ENCODE results near the gene SLC25A23.
"Not testable (repeated sequence)": the region's sequence is repeated elsewhere in the genome, so short reads cannot be mapped to it uniquely, and the experiment has no call there.

Gene SLC25A23

GRCh38 chr19:6459262-6460098 lies at the start of gene SLC25A23:
TSS of gene SLC25A23 (minus strand) at chr19:6459792. CDS start at chr19:6459628, 164 bp downstream.
- no peak for FAIRE-seq

DNA sequence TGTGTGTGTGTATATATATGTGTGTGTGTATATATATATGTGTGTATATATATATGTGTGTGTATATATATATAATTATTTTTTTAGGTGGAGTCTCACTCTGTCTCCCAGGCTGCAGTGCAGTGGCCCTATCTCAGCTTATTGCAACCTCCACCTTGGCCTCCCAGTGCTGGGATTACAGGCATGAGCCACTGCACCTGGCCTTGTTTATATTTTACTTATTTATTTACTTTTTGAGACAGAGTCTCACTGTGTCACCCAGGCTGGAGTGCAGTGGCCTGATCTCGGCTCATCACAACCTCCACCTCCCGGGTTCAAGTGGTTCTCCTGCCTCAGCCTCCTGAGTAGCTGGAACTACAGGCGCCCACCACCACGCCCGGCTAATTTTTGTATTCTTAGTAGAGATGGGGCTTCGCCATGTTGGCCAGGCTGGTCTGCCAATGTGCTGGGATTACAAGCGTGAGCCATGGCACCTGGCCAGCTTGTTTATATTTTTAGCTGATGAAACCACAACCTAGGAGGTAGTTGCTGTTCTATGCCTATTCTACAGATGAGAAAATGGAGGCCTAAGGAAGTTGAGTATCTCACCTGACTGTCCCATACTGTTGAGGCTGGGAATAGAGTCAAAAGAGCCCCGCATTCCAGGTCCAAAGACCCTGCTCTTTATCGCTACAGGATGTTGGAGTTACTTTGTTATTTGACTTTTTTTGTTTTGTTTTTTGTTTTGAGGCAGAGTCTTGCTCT lies 48.6 kb upstream of the SLC25A23 start:
- FAIRE-seq, result not testable (repeated sequence)

DNA sequence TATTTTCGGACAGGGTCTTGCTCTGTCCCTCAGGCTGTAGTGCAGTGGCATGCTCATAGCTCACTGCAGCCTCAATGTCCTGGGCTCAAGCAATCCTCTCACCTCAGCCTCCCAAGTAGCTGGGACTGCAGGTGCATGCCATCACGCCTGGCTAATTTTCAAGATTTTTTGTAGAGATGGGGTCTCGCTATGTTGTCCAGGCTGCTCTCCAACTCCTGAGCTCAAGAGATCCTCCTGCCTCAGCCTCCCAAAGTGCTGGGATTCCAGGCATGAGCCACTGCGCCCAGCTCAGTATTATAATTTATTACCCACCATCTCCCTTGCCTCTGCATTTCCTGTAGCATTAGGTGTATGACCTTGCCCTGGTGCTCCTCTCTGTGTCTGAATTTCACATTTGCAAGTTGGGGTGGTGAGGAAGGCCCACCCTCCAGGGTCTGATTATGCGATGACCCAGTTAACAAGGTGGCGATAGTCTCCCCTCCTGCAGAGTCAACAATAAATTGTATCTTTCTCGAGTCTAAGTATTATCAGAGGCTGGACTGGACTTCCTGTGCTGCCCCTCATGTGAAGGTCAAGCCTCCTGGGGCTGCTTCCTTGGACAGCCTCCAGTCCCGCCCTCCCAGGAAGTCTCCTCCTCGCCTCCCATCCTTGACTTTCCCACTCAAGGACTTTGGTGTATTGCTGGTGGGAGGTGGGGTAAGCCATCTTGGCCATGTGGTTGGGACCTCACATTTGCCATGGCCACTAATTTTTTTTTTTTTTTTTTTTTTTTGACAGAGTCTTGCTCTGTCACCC lies 44.0 kb upstream of the SLC25A23 start:
- FAIRE-seq, result no peak

- FAIRE-seq, result no peak
Measured at GRCh38 chr19:6501740-6502648, 42.4 kb upstream of the SLC25A23 start, which contains the start of gene TUBB4A. TSS of gene TUBB4A (minus strand) at chr19:6502309. CDS start at chr19:6502212, 97 bp downstream.

- FAIRE-seq, result no peak
Measured at GRCh38 chr19:6500837-6501739, 41.5 kb upstream of the SLC25A23 start.

- FAIRE-seq, result no peak
Measured at GRCh38 chr19:6499052-6499790, 39.6 kb upstream of the SLC25A23 start.

DNA sequence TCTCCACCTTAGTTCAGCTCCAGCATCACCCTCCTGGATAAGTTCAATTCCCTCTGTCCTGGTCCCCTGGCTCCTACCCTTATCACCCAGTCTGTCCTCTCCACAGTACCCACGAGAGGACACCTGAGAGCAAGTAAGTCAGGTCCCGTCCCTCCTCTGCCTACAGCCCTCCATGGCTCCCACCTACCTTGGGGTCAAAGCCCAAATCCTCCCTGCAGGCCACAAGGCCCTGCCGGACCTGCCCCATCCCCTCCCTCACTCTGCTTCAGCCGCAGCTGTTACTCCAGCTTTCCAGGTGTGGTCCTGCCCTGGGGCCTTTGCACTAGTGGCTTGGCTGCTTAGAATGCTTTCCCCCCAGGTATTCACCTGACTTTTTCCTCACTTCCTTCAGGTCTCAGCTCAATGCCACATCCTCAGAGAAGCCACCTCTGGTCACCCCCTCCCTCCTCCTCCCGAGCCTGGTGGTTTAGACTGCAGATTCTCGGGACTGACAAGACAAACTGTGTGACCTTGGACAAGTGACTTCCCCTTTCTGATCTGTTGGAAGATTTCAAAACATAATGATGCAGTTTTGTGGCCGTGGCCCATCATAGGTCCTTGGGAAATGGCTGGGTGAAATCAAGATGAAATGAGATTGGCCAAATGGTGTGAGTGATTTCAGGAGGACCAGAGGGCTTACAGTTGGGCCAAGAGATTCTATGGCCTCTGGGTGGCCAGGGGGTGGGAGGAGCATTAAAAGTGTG lies 38.9 kb upstream of the SLC25A23 start:
- FAIRE-seq, result no peak

DNA sequence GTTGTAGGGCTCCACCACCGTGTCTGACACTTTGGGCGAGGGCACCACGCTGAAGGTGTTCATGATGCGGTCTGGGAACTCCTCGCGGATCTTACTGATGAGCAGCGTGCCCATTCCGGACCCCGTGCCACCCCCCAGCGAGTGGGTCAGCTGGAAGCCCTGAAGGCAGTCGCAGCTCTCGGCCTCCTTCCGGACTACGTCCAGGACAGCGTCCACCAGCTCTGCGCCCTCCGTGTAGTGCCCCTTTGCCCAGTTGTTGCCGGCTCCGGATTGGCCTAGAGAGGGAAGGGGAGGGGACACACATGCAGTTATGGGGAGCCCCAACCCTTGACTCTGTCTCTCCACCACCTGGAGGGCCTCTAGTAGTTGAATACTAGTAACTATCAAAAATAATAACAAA lies 36.4 kb upstream of the SLC25A23 start:
- FAIRE-seq, result no peak

DNA sequence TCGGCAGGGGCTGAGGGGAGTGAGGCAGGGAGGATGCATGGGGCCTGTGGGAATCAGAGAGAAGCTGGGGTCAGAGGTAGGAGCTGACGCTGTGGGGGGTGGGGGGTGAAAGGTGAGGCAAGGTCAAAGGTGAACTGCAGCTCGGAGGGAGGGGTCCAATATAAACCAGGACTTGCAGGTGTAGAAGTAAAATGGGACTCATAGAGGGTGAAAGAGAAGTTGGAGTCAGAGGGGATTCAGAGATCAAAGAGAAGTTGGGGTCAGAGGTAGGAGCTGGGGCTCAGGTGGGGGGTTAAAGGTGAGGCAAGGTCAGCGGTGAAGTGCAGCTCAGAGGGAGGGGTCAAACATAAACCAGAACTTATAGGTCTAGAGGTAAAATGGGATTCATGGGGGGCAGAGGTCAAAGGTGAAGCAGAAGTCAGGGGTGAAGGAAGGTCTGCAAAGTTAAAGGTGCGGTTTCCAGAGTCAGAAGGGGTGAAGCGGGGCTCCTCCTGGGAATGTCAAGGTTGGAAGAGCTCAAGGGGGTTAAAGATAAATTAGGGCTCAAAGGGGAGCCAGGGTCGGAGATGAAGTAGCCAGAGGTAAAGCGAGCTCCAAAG lies 34.9 kb upstream of the SLC25A23 start:
- no peak for FAIRE-seq

- FAIRE-seq, result no peak
Measured at GRCh38 chr19:6491802-6492592, 32.4 kb upstream of the SLC25A23 start.

GRCh38 chr19:6490134-6490533 lies 30.5 kb upstream of the SLC25A23 start:
- no peak for FAIRE-seq

DNA sequence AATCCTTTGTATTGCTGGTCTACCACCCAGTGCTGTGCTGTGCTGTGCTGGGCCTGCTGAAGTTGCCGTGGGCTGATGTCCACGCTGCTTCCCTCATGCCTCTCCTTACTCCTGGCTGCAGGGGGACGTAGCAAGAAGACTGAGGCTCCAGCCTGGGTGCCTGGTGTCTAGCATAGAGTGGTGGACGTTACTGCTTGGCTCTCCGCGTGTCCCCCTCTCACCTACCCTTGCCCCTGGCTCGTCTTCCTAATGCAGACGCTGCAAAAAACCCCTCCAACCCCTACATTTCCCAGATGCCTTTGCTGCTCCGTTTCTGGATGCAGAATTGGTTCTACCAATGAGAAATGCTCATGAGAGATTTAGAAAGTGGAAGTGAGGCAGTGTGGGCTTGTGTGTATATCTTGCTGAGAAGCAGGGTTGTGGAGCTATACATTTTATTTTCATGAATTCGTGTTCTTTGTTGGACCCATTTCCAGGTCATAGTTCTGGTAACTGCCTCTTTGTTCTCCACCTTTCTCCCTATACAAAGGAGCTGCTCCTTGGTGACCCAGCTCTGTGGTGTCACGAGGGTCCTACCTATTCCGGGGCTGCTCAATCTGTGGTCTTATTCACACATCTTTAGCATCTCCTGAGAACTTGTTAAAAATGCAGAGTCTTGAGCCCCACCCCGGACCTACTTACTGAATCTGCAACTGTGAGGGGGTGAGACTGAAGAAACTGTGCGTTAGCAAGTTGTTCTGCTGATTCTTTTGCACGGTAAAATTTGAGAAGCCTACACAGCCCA lies 29.9 kb upstream of the SLC25A23 start:
- FAIRE-seq, result no peak

GRCh38 chr19:6484831-6485230 lies 25.2 kb upstream of the SLC25A23 start:
- FAIRE-seq, result no peak

- no peak for FAIRE-seq
Measured at GRCh38 chr19:6484230-6484629, 24.6 kb upstream of the SLC25A23 start.

DNA sequence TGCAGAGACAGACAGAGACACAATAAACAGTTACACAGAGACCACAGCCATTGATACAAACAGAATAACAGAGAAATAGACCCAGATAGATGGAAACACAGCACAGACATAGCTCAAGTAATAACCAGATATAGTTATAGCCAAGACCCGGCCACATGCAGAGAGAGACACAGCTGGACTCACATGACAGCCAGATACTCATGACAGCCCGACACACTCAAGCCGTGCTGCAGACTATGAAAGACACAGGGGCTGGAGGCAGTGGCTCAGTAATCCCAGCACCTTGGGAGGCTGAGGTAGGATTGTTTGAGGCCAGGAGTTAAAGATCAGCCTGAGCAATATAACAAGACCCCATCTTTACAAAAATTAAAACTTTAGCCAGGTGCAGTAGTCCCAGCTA lies 23.6 kb upstream of the SLC25A23 start:
- no peak for FAIRE-seq

GRCh38 chr19:6482343-6482686 lies 22.7 kb upstream of the SLC25A23 start:
- no peak for FAIRE-seq

DNA sequence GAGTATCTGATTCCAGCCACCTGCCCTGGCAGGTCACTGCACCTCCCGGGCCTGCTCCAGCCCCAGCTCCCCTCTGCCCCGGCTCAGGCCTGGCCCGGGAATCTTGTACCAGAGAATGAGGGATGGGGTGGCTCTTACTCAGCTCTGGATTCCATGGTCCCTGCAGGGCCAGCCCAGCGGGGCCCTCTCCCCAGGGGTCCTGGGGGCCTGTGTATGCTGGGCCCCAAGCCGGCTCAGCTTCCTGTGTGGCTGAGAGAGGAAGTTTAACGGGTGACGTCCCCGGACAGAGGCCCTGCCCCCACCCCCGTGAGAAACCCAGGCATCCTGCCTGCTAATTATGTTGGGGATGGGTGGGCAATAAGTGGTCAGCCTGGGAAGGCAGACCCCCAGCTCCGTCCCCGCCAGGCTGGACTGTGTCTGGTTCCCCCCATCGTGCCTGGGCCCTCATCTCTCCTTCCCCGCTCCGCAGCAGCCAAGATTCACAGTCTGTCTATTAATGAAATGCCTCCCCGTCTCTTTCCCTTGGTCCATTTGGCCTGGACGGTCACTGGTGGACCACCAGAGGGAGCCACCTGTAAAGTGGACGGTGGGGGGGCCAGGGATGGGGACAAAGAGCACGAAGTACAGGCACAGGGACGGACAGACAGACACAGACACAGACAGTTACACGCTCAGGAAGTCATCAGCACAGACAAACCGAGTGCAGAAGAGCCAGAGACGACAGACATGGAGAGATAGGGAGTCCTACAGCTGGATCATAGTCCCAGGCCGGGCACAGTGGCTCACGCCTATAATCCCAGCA lies 22.1 kb upstream of the SLC25A23 start, which contains the start of gene DENND1C:
Gene DENND1C, minus strand, starts transcription at position 247 of the 802 bp plus-strand sequence. Its CDS starts 92 bp downstream, at position 155.
- FAIRE-seq, result no peak
